ENCODE results near the gene POU2F2. TPM values are rescaled to one million over a fixed set of nuclear protein-coding genes. Genes with fewer than 3 reads are reported as not detected.

Gene POU2F2
- polyA plus RNA-seq, 1 experiment, result 1.9 TPM

DNA sequence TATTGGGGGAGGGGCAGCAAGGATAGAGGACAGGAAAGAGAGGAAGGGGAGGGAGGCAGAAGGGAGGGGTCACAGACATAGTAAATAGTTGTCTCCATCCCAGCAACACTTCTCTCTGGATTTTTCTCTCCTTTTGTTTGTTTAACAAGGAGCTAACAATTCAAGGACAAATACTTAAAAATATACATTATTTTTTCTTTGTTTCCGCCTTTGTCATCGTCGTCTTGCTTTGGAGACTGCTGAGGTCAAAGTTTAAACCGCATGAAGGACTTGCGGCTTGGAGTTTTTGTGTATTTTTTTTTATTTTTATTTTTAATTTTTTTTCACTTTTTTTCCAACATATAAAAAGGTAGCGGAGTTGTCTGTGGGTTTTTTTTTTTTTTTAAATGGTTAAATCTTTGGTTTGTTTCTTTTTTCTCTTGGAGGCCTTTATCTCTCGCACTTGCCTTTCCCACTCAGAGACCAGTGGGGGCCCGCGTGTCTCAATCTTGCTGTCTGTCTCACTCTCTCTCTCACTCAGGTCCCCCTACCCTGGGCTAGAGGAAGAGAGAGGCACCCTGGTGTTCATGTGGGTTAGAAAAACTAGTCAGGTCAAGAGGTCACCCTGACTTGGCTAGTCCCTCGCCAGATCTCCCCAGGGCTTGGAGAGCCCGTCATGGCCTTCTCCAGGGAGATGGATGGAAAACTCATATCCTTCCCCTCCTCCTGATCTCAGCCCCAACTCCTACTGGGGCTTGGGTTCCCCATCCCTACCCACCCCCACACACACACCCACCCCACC, 45.3 kb downstream of the POU2F2 start:
- TF ChIP-seq, protein P1, sequence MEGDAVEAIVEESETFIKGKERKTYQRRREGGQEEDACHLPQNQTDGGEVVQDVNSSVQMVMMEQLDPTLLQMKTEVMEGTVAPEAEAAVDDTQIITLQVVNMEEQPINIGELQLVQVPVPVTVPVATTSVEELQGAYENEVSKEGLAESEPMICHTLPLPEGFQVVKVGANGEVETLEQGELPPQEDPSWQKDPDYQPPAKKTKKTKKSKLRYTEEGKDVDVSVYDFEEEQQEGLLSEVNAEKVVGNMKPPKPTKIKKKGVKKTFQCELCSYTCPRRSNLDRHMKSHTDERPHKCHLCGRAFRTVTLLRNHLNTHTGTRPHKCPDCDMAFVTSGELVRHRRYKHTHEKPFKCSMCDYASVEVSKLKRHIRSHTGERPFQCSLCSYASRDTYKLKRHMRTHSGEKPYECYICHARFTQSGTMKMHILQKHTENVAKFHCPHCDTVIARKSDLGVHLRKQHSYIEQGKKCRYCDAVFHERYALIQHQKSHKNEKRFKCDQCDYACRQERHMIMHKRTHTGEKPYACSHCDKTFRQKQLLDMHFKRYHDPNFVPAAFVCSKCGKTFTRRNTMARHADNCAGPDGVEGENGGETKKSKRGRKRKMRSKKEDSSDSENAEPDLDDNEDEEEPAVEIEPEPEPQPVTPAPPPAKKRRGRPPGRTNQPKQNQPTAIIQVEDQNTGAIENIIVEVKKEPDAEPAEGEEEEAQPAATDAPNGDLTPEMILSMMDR (IDR thresholded peaks at IDR 0.05; ENCODE audit: low read depth, low read length), result no peak
- Histone ChIP-seq H3K27ac (ENCODE audit: low read depth, low read length) (peak overlapping the region; percentile 2), H3K9me3 (ENCODE audit: control insufficient read depth, insufficient read depth, low read length) (no peaks in the 10 kb centered on the region; the same call in 1 of the 2 replicates), H3K4me3 (ENCODE audit: low read depth, low read length) (no peak overlapping the region), H3K27me3 (ENCODE audit: control insufficient read depth, insufficient read depth, low read length) (no peaks in the 10 kb centered on the region)
- DNase-seq (ENCODE audit: low read depth, low spot score), result no peak
- ChIA-PET CTCF (no interaction called here), POLR2A (no interaction called here)

DNA sequence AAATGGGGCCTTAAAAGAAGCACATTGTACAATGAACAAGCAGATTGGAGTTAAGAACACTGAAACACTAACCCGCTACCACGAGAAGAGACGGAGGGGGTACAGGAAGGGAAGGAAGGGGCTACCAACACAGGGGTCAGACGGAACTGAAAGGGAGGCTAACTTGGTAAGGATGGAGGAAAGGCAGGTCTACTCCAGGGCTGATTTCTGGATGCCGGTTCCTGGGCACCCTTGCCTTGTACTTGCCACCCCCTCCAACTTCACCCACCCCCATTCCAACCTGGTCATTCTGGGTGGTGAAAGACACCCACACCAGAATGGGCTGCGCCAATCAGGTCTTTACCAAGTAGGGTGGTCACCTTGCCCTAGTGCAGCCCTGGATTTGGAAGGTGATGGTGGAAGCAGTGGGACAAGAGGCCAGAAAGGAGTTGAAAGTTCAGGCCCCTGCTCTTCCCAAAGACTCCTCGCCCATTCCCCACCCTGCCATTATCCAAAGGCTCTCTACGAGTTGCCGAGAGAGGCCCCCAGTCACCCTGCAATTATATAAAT, 46.0 kb downstream of the POU2F2 start:
- CTCF ChIA-PET, result no interaction called here
- H3K27me3 ChIP-seq (ENCODE audit: control insufficient read depth, insufficient read depth, low read length), result no peaks in the 10 kb centered on the region

DNA sequence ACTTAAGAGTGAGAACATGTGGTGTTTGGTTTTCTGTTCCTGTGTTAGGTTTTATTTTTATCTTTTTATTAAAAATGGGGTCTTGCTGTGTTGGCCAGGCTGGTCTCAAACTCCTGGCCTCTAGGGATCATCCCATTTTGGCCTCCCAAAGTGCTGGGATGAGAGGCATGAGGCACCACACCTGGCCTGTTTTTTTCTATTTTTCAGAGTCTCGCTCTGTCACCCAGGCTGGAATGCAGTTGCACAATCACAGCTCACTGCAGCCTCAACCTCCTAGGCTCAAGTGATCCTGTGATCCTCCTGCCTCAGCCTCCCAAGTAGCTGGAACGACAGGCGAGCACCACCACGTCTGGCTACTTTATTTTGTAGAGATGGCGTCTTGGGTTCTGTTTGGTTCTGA, 48.7 kb downstream of the POU2F2 start:
- Histone ChIP-seq H3K27ac (ENCODE audit: low read depth, low read length) (no peak overlapping the region), H3K27me3 (ENCODE audit: control insufficient read depth, insufficient read depth, low read length) (no peaks in the 10 kb centered on the region), H3K4me3 (ENCODE audit: low read depth, low read length) (no peak overlapping the region), H3K9me3 (ENCODE audit: control insufficient read depth, insufficient read depth, low read length) (no peaks in the 10 kb centered on the region; the same call in 1 of the 2 replicates)
- ChIA-PET POLR2A (no interaction called here), CTCF (no interaction called here)
- TF ChIP-seq, protein P1 (IDR thresholded peaks at IDR 0.05; ENCODE audit: low read depth, low read length), result no peak
- DNase-seq (ENCODE audit: low read depth, low spot score), result no peak

More for the DNA sequence above, 46.0 kb downstream of the POU2F2 start:
- no peak for DNase-seq (ENCODE audit: low read depth, low spot score)
- TF ChIP-seq, protein P1 (IDR thresholded peaks at IDR 0.05; ENCODE audit: low read depth, low read length), result no peak
- Histone ChIP-seq H3K4me3 (ENCODE audit: low read depth, low read length) (no peak overlapping the region), H3K9me3 (ENCODE audit: control insufficient read depth, insufficient read depth, low read length) (no peaks in the 10 kb centered on the region; the same call in 1 of the 2 replicates), H3K27ac (ENCODE audit: low read depth, low read length) (peak overlapping the region; percentile 2)
- POLR2A ChIA-PET, result no interaction called here

DNA sequence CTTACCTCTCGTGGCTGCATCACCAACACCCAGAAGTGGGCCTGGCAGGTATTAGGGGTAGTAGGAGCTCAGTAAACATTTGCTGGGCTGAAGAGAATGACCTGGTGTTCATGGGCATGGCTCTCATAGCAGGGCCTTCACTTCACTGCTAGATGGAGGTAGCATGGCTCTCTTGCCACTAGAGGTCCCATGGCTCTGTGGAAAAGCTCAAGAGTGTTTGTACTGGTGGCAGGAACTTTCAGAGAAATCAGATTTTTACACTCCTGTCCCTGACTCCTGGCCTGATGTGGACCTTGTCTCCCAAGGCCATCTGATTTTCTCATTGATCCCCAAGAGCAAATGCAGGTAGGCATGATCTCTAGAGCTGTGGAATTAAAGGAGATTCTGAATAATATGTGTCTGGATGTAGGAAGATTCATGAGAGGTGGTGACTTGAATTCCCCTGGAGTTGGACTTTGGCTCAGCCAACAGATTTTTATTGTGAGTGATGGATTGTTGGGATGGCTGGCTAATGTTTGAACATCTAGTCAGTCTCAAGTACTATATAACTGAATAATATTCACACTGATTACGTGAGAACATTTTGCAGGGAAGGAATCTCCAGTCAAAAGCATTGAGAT, 50.6 kb downstream of the POU2F2 start:
- ChIA-PET POLR2A (interaction anchor here (0.7 kb wide), 1 partner anchor 858 kb away, joined by 3 read pairs; no protein-coding TSS in a partner anchor), CTCF (interaction anchor here (0.6 to 2.3 kb wide), 6 partner anchors 10 to 95 kb away, joined by 3 to 8 read pairs (median 4); no protein-coding TSS in a partner anchor)
- TF ChIP-seq, protein P1 (IDR thresholded peaks at IDR 0.05; ENCODE audit: low read depth, low read length), result peak; percentile 76
- Histone ChIP-seq H3K27me3 (ENCODE audit: control insufficient read depth, insufficient read depth, low read length) (no peaks in the 10 kb centered on the region), H3K4me3 (ENCODE audit: low read depth, low read length) (no peak overlapping the region), H3K9me3 (ENCODE audit: control insufficient read depth, insufficient read depth, low read length) (no peaks in the 10 kb centered on the region; the same call in 1 of the 2 replicates), H3K27ac (ENCODE audit: low read depth, low read length) (peak overlapping the region; percentile 42)
- DNase-seq (ENCODE audit: low read depth, low spot score), result no peak

Measured in AG04450 (cell line).